Islet of Langerhans (tissue), 1 donor: ENCODE data around the gene LRIG1.

Experiments
- FAIRE-seq: peaks from one replicate; lab custom pipeline; 2011; peaks lifted over from hg19 to GRCh38; lab: Jason Lieb, UNC

LRIG1 gene

GRCh38 chr3:66416556-66417304, 84.1 kb downstream of the LRIG1 start:
- FAIRE-seq, result no peak

- no peak for FAIRE-seq
These were observed 84.9 kb downstream of the LRIG1 start for GRCh38 chr3:66415867-66416428.

GRCh38 chr3:66414846-66415245, 86.0 kb downstream of the LRIG1 start:
- FAIRE-seq, result no peak

- FAIRE-seq, result no peak
These were observed 87.6 kb downstream of the LRIG1 start for GRCh38 chr3:66413151-66413751.

GRCh38 chr3:66411961-66412887, 88.6 kb downstream of the LRIG1 start:
- no peak for FAIRE-seq

- FAIRE-seq, result no peak
These were observed 89.3 kb downstream of the LRIG1 start for GRCh38 chr3:66411474-66411873.

GRCh38 chr3:66410976-66411375, 89.8 kb downstream of the LRIG1 start:
- FAIRE-seq, result no peak

- FAIRE-seq, result no peak
These were observed 90.8 kb downstream of the LRIG1 start for GRCh38 chr3:66409771-66410754.

- no peak for FAIRE-seq
These were observed 93.1 kb downstream of the LRIG1 start for GRCh38 chr3:66407611-66408218.

GRCh38 chr3:66406831-66407610, 93.8 kb downstream of the LRIG1 start:
- FAIRE-seq, result no peak

- no peak for FAIRE-seq
These were observed 94.7 kb downstream of the LRIG1 start for GRCh38 chr3:66406163-66406562.

GRCh38 chr3:66405701-66406091, 95.1 kb downstream of the LRIG1 start:
- no peak for FAIRE-seq

GRCh38 chr3:66404903-66405700, 95.7 kb downstream of the LRIG1 start:
- FAIRE-seq, result no peak

- no peak for FAIRE-seq
These were observed 96.6 kb downstream of the LRIG1 start for GRCh38 chr3:66404197-66404596.

- FAIRE-seq, result no peak
These were observed 97.4 kb downstream of the LRIG1 start for GRCh38 chr3:66403323-66403990.

- FAIRE-seq, result no peak
These were observed 98.1 kb downstream of the LRIG1 start for GRCh38 chr3:66402596-66403290.

- no peak for FAIRE-seq
These were observed 98.9 kb downstream of the LRIG1 start for GRCh38 chr3:66401675-66402491.
